Embryonic facial prominence (tissue), 1 donor: Measurements from ENCODE around the gene ASCL2.
"Not testable (repeated sequence)": the region's sequence is repeated elsewhere in the genome, so short reads cannot be mapped to it uniquely, and the experiment has no call there.

ENCODE experiments used
- DNase-seq: peaks from one replicate; pipeline ENCODE4 v3.0.0-alpha.2; 2016; ENCODE audit errors: extremely low spot score

The ASCL2 gene

GRCh38 chr11:2260491-2261364 is 9.7 kb downstream of the ASCL2 start:
- DNase-seq: no peak

GRCh38 chr11:2259897-2260451 is 10.4 kb downstream of the ASCL2 start:
- DNase-seq: no peak

GRCh38 chr11:2259466-2259830 is 10.9 kb downstream of the ASCL2 start:
- DNase-seq: no peak

DNA sequence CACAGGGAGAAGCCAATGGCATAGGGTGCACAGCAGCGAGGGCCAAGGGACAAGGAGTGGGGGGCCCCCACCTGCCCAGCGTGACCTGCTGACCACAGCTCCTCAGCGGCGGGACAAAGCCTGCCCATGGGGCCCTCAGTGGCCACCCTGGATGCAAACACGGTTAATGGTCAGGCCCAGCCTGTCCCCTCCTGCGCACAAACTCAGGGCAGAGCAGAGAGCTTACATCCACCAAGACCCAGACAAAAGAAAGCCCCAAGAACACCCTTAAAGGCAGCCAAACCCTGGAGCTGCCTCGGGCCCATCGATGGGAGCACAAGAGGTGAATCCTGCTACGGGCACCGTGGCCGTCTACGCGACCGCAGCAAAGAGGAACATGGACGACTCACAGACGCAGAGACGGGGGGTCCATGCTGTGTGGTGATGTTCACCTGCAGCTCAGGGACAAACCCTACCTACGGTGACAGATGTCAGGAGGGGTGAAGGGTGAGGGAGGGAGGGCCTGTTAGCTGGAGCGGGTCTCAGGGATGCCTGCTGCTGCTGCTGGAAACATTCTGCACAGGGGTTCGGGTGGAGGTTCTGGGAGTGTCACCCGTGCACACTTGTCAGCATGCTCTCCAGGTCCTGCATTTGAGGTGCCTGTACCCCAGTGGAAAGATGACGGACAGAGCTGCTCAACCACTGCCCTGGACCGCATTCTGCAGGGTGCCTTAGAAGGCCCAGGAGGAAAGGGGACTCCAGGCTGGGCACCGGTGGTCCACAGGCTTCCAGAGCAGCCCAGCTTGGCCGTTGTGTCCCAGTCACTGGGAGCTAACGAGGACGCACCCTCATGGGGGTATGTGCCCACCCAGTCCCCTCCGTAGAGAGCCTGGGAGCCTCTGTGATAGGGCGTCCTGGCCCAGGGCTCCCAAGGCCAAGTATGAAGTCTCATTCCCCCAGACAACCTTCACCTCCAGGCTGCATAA is 11.6 kb downstream of the ASCL2 start:
- no peak for DNase-seq

- no peak for DNase-seq
Observed at GRCh38 chr11:2256951-2257700, 13.3 kb downstream of the ASCL2 start.

DNA sequence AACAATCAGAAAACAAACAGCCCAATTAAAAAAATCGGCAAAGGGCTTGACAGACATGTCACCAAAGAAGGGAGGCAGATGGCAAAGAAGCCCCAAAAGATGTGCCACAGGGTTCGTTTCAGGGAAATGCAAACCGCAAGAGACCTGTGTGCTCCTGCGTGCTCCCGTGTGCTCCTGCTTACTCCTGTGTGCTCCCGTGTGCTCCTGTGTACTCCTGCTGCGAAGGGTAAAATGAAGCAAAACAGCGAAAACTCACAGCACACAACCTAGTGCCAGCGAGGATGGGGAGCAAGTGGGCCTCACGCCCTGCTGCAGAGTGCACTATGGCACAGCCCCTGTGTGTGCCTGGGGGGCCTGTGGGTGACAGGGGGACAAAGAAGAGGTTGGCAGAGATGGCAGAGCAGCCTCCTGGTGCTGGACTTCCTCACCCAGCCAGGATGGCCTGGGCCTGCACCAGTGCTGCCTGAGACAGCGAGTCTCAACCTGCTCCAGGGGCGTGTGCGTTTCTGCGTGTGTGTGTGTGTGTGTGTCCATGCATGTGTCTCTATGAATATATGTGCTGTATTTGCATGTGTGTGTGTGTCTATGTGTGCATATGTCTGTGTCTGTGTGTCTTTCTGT is 14.0 kb downstream of the ASCL2 start:
- no peak for DNase-seq

GRCh38 chr11:2252018-2252417 is 18.4 kb downstream of the ASCL2 start:
- DNase-seq: no peak

- DNase-seq: no peak
Observed at GRCh38 chr11:2251138-2251537, 19.2 kb downstream of the ASCL2 start.

- DNase-seq: no peak
Observed at GRCh38 chr11:2250485-2250884, 19.9 kb downstream of the ASCL2 start.

DNA sequence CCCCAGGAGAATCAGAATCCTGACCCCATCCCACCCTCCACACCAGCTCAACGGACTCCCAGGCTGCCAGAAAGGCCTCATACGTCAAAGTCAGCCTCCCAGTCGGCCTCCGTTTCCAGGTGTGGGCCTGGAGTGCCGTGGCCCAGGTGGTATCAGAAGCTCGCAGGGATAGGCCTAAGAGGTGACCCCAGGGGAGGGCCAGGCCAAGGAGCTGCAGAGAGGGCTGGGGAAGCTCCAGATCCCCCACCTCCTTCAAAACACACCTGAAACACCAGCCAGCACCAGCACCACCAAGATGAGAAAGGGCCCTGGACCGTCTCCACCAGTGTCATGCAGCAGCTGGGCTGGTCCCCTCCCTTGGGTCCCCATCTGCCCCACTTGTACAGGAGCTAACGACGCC is 20.3 kb downstream of the ASCL2 start:
- no peak for DNase-seq

- no peak for DNase-seq
Observed at GRCh38 chr11:2249189-2249916, 21.0 kb downstream of the ASCL2 start.

DNA sequence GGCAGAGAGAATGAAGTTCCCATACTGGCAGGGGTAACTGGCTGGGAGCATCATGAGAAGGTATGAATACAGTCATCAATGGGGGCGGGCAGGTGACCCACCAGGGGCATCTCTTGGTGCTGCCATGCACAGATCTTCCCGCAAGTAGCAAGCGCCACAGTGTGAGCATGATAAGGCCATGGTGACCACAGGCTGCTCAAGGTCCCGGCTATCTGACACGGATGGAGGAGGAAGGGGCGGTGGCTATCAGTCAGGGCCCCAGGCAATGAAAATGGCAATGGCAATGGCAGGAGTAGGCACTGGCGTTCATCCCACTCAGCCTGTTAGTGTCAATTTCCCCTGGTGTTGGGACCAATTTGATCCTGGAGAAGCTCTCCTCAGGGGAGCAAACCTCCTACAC is 21.6 kb downstream of the ASCL2 start:
- no peak for DNase-seq

- no peak for DNase-seq
Observed at GRCh38 chr11:2248242-2248641, 22.1 kb downstream of the ASCL2 start.

- no peak for DNase-seq
Observed at GRCh38 chr11:2247496-2247895, 22.9 kb downstream of the ASCL2 start.

DNA sequence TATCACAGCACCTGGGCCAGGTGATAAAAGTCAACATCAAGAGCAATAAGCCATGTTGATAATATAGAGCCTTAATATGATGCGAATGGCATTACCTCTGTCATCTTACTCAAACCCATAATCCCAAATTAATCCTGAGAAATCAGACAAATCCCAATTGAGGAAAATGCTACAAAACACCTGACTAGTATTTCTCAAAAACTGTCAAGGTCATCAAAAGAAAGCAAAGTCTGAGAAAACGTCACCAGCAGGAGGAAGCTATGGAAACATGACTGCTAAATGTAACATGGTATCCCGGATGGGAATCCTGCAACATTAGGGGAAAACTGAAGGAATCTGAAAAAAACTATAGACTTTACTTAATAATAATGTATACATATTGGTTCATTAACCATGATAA is 29.6 kb downstream of the ASCL2 start:
- DNase-seq: no peak

DNA sequence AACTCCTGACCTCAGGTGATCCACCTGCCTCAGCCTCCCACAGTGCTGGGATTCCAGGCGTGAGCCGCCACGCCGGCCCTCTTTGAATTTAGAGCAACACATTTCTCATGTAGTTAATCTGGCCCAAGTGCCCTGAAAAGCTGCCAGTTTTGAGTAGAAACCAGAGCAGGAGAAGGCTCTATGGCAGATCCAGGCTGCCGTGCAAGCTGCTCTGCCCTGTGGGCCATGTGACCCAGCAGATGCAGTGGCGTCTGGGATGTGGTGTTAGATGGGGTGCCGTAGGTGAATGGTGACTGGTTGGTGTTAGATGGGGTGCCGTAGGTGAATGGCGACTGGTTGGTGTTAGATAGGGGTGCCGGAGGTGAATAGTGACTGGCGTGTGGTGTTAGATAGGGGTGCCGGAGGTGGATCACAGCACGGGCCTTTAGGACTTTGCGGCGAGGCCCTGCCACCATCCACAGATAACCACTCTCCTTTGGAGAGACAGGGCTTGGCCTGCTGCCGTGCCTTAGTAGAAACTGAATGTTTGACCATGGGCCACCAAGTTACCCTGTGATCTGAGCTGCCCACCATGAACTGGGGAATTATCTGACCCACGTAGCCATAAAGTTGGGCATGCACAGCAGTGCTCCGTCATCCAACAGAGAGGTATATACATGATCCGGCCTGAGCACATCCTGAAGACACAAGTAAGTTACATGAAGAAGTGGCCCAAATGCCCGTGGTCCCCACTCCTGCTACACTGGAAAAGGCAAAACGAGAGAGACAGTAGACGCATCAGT is 32.7 kb downstream of the ASCL2 start:
- no peak for DNase-seq

- DNase-seq: not testable (repeated sequence)
Observed at GRCh38 chr11:2236381-2237134, 33.8 kb downstream of the ASCL2 start.

- DNase-seq: no peak
Observed at GRCh38 chr11:2235588-2236326, 34.6 kb downstream of the ASCL2 start.
